NCI-H510A (cell line): ENCODE results near the gene ARIH1.

Experiments
- DNase-seq: peaks from one replicate; lab custom pipeline; 2025; lab: John Stamatoyannopoulos, UW

ARIH1 gene

DNA sequence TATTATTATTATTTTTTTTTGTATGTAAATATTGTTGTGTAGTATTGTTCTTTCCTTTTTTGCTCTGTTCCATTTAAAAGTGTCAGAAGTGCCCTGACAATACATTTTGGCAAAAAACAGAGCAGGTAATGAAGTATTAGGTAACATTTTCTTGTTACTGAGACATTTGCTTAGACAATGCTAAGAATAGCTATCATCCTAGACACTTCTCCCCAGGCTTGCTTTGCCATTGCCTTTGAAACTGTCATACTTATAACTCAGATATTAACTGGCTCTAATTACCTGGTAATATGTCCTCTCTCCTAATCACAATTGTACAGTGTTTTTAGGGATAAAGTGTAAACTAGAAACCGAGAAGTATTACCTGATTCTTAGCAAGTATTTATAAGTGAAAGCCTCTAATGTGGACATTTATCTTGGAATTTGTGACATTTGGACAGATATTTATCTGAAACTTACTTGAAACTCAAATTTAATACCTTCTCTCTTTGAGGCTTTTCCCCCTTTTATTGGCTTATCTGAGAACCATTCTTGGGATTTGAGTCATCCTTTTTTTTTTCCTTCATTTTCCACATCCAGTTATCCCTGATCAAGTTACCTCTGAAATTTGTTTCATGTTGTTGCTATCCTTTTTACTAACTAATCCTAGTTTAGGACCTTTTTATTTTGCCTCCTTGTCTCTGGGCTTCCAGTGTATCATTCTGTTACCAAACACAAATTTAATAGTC is 13.1 kb downstream of the ARIH1 start:
- DNase-seq: no peak

- DNase-seq: no peak
Measured at GRCh38 chr15:72488558-72488957, 14.4 kb downstream of the ARIH1 start.

GRCh38 chr15:72489943-72490554 is 15.9 kb downstream of the ARIH1 start:
- no peak for DNase-seq

GRCh38 chr15:72491768-72492167 is 17.6 kb downstream of the ARIH1 start:
- no peak for DNase-seq

DNA sequence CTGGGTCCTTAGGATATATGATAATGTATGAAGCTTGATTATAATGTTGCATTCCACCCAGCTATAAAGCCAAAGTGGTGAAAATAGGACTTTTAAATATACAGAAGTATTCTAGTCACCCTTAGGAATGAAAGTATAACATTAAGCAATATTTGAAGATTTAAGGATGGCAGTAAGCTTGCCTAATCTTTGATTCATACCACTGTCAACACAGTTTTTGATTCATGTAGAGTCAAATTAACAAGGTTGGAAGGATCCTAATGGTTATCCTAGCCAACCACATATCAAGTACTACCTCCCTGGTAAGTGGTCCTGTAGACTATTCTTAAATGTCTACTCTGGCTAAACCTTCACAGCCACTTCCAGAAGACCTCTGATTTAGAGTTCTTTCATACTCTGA is 18.6 kb downstream of the ARIH1 start:
- no peak for DNase-seq

- no peak for DNase-seq
Measured at GRCh38 chr15:72493220-72493619, 19.1 kb downstream of the ARIH1 start.

DNA sequence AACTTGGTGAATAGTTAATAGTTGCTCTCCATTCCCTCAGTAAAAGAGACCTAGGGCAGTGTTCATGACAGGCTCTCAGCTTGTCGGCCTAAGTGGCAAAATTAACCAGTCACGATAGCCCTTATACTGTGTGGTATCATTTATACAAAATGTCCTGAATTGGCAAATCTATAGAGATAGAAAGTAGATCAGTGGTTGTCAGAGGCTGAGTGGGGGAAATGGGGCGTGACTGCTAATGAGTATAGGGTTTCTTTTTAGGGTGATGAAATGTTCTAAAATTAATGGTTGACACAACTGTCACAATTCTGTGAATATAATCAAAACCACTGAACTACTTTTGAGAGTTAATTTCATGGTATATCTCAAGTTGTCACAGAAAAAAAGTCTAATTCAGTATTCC is 20.9 kb downstream of the ARIH1 start:
- DNase-seq: no peak

DNA sequence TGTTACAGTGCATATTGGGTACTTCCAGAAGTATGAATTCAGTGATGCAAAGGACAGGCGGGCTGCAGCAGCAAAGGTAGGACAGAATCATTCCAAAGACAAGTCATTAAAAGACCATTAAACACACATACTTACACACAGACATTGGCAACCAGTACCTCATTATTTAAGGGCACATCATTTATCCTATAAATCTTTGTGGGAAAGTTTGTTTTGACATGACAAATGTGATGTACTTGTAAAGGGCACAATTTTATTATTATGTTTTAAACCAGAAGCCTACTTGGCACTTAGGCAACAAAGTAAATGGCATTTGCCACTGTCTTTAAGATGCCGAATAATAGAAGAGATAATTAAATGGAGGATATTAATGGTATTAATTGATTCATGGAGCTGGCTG is 22.7 kb downstream of the ARIH1 start:
- no peak for DNase-seq

DNA sequence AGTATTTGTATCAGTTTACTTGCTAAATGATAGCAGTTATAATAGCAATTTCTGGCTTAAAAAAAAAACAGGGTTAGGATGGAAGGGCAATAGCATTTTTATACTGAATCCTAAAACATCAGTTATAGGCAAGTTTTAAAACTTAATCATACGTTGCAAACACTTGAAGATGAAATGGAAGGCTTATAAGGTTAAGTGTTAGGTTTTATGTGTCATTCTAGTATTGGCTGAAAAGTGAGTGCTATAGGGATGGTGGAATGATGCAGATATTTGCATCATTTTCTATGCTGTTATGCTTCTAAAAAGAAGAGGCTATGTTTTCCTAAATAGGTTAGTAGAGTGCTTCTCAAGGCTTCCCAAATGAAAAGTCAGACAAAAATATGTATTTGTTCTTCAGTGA is 23.3 kb downstream of the ARIH1 start:
- no peak for DNase-seq

GRCh38 chr15:72502220-72502809 is 28.2 kb downstream of the ARIH1 start:
- no peak for DNase-seq

GRCh38 chr15:72503147-72503546 is 29.0 kb downstream of the ARIH1 start:
- no peak for DNase-seq

DNA sequence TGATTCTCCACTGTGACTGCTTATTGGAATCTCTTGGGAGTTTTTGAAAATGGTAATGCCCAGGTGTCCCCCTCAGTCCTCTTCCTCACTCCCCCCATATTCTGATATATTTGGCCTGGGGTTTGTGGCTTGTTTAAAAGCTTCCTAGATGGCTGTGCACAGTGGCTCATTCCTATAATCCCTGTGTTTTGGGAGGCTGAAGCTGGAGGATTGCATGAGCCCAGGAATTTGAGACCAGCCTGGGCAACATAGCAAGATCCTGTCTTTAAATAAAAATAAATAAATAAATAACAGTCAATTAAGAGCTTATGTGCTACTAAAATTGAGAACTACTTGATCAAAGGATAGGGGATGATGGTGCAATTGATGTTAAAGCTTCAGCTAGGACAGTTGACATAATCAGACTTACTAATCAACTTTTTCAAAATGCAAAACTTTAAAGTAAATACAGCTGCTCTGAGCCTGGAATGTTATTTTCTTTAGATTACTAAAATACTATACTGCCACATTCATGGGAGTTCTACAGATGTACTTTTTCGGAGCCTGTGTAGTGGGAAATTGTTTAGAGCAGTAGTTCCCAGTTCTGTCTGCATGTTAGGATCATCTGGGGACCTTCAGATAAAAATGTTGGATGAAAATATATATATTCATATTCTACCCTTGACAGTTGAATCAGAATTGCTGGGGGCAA is 33.4 kb downstream of the ARIH1 start:
- DNase-seq: no peak

DNA sequence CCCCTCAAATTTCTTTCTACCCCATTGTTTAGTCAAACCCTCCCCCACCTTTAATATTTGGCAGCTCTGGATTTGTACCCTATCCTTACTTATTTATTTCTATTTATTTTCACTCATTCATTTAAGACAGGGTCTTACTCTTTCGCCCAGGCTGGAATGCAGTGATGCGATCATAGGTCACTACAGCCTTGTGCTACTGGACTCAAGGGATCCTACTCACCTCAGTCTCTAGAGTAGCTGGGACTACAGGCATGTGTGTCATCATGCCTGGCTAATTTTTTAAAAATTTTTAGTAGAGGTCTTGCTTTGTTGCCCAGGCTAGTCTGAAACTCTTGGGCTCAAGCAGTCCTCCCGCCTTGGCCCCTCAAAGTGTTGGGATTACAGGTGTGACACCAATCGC is 35.4 kb downstream of the ARIH1 start:
- DNase-seq: no peak

GRCh38 chr15:72511536-72511935 is 37.4 kb downstream of the ARIH1 start:
- no peak for DNase-seq

GRCh38 chr15:72515591-72516389 is 41.7 kb downstream of the ARIH1 start:
- DNase-seq: no peak

GRCh38 chr15:72516777-72517176 is 42.6 kb downstream of the ARIH1 start:
- no peak for DNase-seq

GRCh38 chr15:72521682-72522081 is 47.6 kb downstream of the ARIH1 start:
- DNase-seq: no peak

DNA sequence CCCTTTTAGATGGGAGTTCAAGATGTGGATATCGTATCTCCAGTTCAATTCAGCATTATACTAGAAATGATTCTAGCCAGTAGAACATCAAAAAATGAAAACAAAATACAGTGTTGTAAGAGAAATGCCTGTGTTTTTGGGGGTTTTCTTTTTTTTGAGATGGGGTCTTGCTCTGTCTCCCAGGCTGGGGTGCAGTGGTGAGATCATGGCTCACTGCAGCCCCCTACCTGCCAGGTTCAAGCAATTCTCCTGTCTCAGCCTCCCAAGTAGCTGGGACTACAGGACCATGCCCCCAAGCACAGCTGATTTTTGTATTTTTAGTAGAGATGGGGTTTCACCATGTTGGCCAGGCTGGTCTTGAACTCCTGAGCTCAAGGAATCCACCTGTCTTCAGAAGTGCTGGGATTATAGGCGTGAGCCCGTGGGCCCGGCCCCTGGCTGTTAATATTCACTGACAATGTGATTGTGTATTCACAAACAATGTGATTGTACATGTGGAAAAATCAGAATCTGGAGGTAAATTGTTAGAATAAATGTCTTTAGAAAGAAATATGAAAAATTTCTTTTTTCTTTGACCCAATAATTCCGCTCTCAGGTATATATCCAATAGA is 59.0 kb downstream of the ARIH1 start:
- no peak for DNase-seq

GRCh38 chr15:72534523-72534922 is 60.4 kb downstream of the ARIH1 start:
- DNase-seq: no peak

GRCh38 chr15:72535911-72536310 is 61.8 kb downstream of the ARIH1 start:
- no peak for DNase-seq

- DNase-seq: no peak
Measured at GRCh38 chr15:72536506-72536905, 62.4 kb downstream of the ARIH1 start.

- DNase-seq: no peak
Measured at GRCh38 chr15:72538931-72539330, 64.8 kb downstream of the ARIH1 start.
